Measurements from ENCODE around the gene C6orf47.

Gene C6orf47

GRCh38 chr6:31641370-31641769 is 19.2 kb downstream of the C6orf47 start:
- H3K4me3 Mint-ChIP-seq: no peak overlapping the region
- TF ChIP-seq CTCF (IDR thresholded peaks at IDR 0.05): no peak
- H3K27me3 Mint-ChIP-seq (ENCODE audit: low read depth, poor library complexity): no peaks in the 10 kb centered on the region
- peak overlapping the region; percentile 82 for H3K27ac Mint-ChIP-seq
- peaks cover 62% of the 10 kb centered on the region for H3K36me3 Mint-ChIP-seq (ENCODE audit: low read depth)
- DNase-seq: no peak
- H3K9me3 Mint-ChIP-seq: no peaks in the 10 kb centered on the region
- no peaks in the 10 kb centered on the region for H3K4me1 Mint-ChIP-seq

- H3K9me3 Mint-ChIP-seq: no peaks in the 10 kb centered on the region
These were observed 20.0 kb downstream of the C6orf47 start for GRCh38 chr6:31640612-31641011.

GRCh38 chr6:31639449-31639861 is 21.1 kb downstream of the C6orf47 start:
- peak overlapping the region; percentile 83 for H3K27ac Mint-ChIP-seq
- no peaks in the 10 kb centered on the region for H3K4me1 Mint-ChIP-seq
- TF ChIP-seq CTCF (IDR thresholded peaks at IDR 0.05): no peak
- DNase-seq: no peak
- H3K4me3 Mint-ChIP-seq: no peak overlapping the region
- H3K9me3 Mint-ChIP-seq: no peaks in the 10 kb centered on the region
- peaks cover 59% of the 10 kb centered on the region for H3K36me3 Mint-ChIP-seq (ENCODE audit: low read depth)
- peaks cover 3% of the 10 kb centered on the region for H3K27me3 Mint-ChIP-seq (ENCODE audit: low read depth, poor library complexity)

More at GRCh38 chr6:31640612-31641011, 20.0 kb downstream of the C6orf47 start:
- Mint-ChIP-seq H3K4me1 (no peaks in the 10 kb centered on the region), H3K27ac (peak overlapping the region; percentile 40), H3K4me3 (no peak overlapping the region), H3K36me3 (ENCODE audit: low read depth) (peaks cover 62% of the 10 kb centered on the region), H3K27me3 (ENCODE audit: low read depth, poor library complexity) (no peaks in the 10 kb centered on the region)
- DNase-seq: no peak
- TF ChIP-seq CTCF (IDR thresholded peaks at IDR 0.05): no peak

DNA sequence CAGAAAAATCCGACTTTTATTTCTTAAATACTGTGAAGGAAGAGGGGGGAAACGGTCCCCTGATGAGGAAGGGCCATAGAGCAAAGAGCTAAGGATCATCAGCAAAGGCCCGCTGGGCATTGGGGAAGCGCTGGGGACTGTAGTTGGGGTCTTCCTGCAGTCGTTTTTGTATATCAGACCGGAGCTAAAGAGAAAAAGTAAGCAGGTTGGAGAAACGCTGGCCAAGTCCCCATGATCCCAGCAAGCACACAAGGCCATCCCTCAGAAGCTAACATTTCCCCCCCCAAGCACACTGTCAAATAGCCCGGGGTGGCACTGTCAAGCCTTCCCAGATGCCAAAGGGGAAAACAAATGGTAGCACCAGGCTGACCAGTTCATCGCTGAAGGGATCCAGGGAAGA is 21.5 kb downstream of the C6orf47 start:
- Mint-ChIP-seq H3K9me3 (no peaks in the 10 kb centered on the region), H3K27me3 (ENCODE audit: low read depth, poor library complexity) (peaks cover 3% of the 10 kb centered on the region), H3K36me3 (ENCODE audit: low read depth) (peaks cover 60% of the 10 kb centered on the region)

DNA sequence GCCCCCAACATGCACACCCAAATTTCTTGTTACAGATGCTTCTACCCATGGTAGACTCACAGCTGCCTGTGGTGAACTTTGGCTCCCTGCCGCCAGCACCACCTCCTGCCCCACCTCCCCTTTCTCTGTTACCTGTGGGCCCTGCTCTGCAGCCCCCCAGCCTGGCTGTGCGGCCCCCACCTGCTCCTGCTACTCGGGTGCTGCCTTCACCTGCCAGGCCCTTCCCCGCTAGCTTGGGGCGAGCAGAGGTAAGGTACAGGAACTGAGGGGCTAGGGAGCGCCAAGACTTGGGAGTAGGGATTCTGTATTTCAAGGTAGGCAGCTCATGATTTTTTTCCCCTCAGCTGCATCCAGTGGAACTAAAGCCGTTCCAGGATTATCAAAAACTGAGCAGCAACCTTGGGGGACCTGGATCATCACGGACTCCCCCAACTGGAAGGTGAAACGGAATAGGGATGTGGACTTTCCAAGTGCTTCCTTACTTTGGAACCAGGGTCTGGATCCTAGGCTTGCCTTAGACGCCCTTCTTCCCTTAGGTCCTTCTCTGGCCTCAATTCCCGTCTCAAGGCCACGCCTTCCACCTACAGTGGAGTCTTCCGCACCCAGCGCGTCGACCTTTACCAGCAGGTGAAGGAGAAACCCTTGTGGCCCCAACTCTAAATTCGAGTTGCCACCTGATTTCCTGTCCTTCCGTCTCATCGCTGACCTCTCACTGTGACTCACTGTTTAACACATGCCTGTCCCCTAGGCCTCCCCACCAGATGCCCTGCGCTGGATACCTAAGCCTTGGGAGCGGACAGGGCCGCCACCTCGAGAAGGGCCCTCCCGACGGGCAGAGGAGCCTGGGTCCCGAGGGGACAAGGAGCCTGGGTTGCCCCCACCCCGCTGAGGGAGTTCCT is 23.6 kb downstream of the C6orf47 start:
- Mint-ChIP-seq H3K9me3 (no peaks in the 10 kb centered on the region), H3K27ac (peak overlapping the region; percentile 66), H3K27me3 (ENCODE audit: low read depth, poor library complexity) (peaks cover 3% of the 10 kb centered on the region), H3K4me3 (no peak overlapping the region), H3K36me3 (ENCODE audit: low read depth) (peaks cover 71% of the 10 kb centered on the region), H3K4me1 (peaks cover 5% of the 10 kb centered on the region)
- no peak for TF ChIP-seq CTCF (IDR thresholded peaks at IDR 0.05)
- DNase-seq: no peak

More for the DNA sequence above, 21.5 kb downstream of the C6orf47 start:
- TF ChIP-seq CTCF (IDR thresholded peaks at IDR 0.05): no peak
- peak overlapping the region; percentile 86 for H3K27ac Mint-ChIP-seq
- H3K4me3 Mint-ChIP-seq: no peak overlapping the region
- no peak for DNase-seq
- peaks cover 2% of the 10 kb centered on the region for H3K4me1 Mint-ChIP-seq

Data from nephron progenitor cell (in vitro differentiated cells).